NCI-H460 (cell line): Measurements from ENCODE around the gene HOXC10. TPM values are rescaled to one million over a fixed set of nuclear protein-coding genes. Genes with fewer than 3 reads are reported as not detected.

ENCODE experiments used
- DNase-seq: peaks from one replicate; pipeline ENCODE4 v3.0.0-alpha.2; 2016; ENCODE audit warnings: low read depth; ENCODE audit errors: extremely low read depth
- total RNA-seq: library from RNA; depleted of rRNA; stranded (reverse); fragments of >200 nt; shearing (Covaris generic); gene quantifications from 2 replicates; pipeline ENCODE4 v1.2.3, GENCODE V29; 2014

HOXC10 gene
- total RNA-seq, 1 experiment from 2014 or later, result 0.59 TPM

- DNase-seq, result no peak
These were observed 34.5 kb upstream of the HOXC10 start for GRCh38 chr12:53950437-53950773.

- DNase-seq, result no peak
These were observed 34.0 kb upstream of the HOXC10 start for GRCh38 chr12:53950789-53951576.

- no peak for DNase-seq
These were observed 33.2 kb upstream of the HOXC10 start for GRCh38 chr12:53951577-53952334.

- DNase-seq, result no peak
These were observed 32.6 kb upstream of the HOXC10 start for GRCh38 chr12:53952335-53952694.

GRCh38 chr12:53952871-53953734 lies 31.8 kb upstream of the HOXC10 start:
- peak; percentile 27 for DNase-seq

GRCh38 chr12:53953831-53954693 lies 30.9 kb upstream of the HOXC10 start:
- DNase-seq, result no peak

- no peak for DNase-seq
These were observed 30.3 kb upstream of the HOXC10 start, which contains the start of gene HOXC12 for GRCh38 chr12:53954694-53955035. Gene HOXC12 (plus strand): TSS chr12:53954903. CDS start chr12:53954930, 27 bp downstream.

- no peak for DNase-seq
These were observed 29.7 kb upstream of the HOXC10 start for GRCh38 chr12:53955036-53955775.

GRCh38 chr12:53955776-53956250 lies 29.1 kb upstream of the HOXC10 start:
- no peak for DNase-seq

- DNase-seq, result no peak
These were observed 28.6 kb upstream of the HOXC10 start for GRCh38 chr12:53956251-53956887.

- no peak for DNase-seq
These were observed 27.9 kb upstream of the HOXC10 start for GRCh38 chr12:53956914-53957536.

- DNase-seq, result no peak
These were observed 26.8 kb upstream of the HOXC10 start for GRCh38 chr12:53958128-53958527.

GRCh38 chr12:53959314-53959713 lies 25.6 kb upstream of the HOXC10 start:
- no peak for DNase-seq

- DNase-seq, result no peak
These were observed 24.5 kb upstream of the HOXC10 start for GRCh38 chr12:53960187-53961024.

GRCh38 chr12:53961025-53961761 lies 23.8 kb upstream of the HOXC10 start:
- no peak for DNase-seq

- no peak for DNase-seq
These were observed 21.9 kb upstream of the HOXC10 start for GRCh38 chr12:53963005-53963404.
